GM12874 (cell line): ENCODE data around the gene CDC42.

Experiments
- TF ChIP-seq, protein P1 (sequence below): IDR thresholded peaks from 2 replicates; pipeline ENCODE4 v1.5.1; 2011; ENCODE audit warnings: low read depth, mild to moderate bottlenecking, control low read depth, low read length, moderate library complexity; ENCODE audit not compliant: insufficient read depth

CDC42 gene

DNA sequence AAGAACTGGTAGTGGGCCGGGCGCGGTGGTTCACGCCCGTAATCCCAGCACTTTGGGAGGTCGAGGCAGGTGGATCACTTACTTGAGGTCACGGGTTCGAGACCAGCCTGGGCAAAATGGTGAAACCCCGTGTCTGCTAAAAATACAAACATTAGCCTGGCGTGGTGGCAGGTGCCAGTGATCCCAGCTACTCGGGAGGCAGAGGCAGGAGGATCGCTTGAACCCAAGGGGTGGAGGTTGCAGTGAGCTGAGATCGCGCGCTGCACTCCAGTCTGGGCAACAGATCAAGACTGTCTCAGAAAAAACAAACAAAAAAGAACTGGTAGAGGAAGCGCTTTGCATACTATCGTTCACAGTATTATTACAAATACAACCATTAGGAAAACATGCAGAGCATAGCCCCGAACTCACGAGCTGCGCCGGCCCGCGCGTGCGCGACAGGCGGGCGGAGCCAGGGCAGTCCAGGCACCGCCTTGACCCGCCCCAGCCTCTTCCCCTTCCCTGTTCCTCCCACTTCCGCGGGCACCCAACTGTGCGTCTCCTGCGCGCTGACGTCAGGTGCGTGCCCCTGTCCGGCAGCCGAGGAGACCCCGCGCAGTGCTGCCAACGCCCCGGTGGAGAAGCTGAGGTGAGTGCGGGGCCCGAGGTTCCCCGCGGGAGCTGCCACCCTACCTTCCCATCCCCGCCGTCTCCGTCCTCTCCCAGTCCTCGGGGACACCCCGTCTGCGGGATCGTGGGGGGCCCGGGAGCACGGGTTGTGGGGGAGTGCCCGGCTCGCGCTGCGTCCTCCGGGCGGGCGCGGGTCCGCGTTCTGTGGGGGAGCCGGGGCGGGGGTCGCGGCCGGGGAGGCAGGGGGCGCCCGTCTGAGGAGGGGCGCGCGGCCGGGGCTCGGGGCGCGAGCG lies at the start of gene CDC42:
CDC42 (plus strand) TSS at position 595 of the 902 bp plus-strand sequence. CDS start 25,770 bp downstream, outside the sequence.
- TF ChIP-seq, protein P1, sequence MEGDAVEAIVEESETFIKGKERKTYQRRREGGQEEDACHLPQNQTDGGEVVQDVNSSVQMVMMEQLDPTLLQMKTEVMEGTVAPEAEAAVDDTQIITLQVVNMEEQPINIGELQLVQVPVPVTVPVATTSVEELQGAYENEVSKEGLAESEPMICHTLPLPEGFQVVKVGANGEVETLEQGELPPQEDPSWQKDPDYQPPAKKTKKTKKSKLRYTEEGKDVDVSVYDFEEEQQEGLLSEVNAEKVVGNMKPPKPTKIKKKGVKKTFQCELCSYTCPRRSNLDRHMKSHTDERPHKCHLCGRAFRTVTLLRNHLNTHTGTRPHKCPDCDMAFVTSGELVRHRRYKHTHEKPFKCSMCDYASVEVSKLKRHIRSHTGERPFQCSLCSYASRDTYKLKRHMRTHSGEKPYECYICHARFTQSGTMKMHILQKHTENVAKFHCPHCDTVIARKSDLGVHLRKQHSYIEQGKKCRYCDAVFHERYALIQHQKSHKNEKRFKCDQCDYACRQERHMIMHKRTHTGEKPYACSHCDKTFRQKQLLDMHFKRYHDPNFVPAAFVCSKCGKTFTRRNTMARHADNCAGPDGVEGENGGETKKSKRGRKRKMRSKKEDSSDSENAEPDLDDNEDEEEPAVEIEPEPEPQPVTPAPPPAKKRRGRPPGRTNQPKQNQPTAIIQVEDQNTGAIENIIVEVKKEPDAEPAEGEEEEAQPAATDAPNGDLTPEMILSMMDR, result no peak

DNA sequence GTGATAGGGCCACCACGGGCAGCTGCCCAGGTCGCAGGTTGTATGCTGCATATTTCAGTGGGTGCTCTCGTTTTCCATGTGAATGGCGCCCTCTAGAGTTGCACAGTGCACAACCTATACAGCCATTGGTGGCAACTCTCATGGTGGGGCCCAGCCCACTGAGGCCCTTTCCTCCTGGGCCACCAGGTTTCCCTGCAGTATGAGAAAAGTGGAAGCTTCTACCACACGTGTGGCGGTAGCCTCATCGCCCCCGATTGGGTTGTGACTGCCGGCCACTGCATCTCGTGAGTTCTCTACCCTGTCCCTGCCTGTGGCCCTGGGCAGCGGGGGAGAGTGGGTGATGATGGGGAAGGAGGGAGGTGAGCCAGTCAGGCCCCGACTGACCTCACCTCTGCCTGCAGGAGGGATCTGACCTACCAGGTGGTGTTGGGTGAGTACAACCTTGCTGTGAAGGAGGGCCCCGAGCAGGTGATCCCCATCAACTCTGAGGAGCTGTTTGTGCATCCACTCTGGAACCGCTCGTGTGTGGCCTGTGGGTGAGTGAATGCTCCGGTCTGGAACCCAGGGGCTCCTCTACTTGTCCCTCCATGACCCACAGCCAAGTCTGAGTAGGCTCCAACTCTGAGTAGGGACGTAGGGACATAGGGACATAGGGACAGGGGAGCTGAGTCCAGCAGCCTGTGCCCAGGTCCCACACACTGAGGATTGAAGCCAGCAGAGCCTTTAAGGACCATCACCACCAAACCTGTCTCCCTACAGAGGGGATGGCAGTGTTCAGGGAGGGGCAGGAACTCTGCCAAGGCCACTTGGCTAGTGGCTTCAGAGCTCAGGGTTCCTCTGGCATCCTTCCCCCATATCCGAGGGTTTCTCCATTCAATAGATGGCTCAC lies 47.0 kb upstream of the CDC42 start:
- TF ChIP-seq, protein P1, result 0 out of 2 replicates have a peak, but pooled peaks have one; percentile 25

DNA sequence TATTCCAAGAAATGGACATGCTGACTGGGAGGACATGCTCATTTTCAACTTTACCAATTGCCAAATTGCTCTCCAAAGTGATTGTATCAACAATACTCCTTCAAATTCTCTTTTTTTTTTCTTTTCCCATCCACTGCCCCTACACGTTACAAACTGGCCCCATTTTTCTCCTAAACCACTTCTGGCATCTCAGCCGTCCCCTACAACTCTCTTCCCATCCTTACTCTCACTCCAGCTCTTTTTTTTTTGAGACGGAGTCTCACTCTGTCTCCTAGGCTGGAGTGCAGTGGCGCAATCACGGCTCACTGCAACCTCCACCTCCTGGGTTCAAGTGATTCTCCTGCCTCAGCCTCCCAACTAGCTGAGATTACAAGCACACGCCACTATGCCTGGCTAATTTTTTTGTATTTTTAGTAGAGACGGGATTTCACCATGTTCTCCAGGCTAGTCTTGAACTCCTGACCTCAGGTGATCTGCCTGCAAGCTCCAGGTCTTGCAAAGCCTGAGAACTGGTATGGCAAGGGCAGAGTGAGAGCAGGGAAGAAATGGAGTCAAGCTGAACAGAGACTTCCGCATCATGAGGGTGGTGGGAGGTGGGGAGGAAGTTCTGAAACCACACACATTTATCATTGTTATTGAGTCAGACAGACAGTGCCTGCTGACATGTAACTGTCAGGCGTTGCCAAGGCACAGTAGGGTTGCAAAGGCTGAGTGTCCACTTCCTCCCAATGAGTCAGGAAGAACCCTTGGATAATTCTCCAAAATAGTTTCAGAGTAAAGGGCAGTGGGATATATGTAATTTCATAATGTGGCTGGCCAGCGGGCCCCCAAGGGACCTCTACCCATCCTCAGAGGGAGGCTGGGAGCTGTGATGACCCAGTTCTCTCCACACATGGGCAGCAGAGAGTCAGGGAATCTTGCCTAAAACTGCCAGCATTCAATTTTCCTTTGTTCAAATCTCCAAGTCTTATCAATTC lies 33.6 kb upstream of the CDC42 start:
- TF ChIP-seq, protein P1, result peak; percentile 51

DNA sequence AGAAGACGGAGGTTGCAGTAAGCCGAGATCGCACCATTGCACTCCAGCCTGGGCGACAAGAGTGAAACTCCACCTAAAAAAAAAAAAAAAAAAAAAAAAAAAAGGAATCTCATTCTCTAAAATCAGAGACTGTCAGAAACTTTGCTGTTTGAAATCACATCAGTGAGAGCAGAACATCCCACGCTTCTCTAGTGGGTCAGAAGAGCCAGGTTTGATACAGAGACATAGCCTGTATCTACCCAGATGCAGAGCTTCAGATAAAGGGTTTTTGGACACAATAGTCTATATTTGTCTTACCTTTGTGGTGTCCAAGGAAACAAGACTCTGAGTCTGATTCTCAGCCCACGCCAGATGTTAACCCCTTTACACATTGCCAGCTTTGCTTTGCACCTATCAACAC lies 31.4 kb upstream of the CDC42 start:
- TF ChIP-seq, protein P1, result no peak

DNA sequence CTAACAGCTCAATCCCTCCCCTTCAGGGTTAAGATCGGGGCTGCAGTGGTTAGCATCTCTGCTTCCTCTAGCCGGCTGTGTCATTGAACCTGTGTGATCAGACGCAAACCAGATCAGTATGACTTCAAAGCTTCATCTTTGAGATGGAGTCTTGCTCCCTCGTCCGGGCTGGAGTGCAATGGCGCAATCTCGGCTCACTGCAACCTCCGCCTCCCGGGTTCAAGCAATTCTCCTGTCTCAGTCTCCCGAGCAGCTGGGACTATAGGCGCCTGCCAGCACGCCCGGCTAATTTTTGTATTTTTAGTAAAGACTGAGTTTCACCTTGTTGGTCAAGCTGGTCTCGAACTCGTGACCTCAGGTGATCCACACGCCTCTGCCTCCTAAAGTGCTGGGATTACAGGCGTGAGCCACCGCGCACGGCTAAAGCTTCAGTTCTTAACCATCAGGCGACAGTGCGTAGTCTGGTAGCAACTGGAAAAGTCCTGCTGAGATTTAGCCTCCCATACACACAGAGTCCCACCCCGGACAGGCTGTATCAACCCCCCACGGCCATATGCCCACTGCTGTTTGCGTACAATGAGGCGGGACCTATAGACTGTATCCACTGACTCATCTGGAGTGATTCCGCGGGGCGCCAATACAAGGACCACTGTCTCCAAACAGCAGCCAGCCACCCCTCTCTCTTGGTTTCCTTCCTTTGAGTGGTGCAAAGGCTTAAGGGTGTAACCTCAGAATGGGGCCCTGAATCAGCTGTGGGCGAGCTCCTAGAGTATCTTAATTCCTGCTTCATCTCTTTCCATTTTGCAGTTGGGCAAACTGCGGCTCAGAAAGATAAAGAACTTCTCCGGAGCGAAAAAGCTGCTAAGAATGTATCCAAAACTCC lies 27.8 kb upstream of the CDC42 start:
- TF ChIP-seq, protein P1, result no peak

DNA sequence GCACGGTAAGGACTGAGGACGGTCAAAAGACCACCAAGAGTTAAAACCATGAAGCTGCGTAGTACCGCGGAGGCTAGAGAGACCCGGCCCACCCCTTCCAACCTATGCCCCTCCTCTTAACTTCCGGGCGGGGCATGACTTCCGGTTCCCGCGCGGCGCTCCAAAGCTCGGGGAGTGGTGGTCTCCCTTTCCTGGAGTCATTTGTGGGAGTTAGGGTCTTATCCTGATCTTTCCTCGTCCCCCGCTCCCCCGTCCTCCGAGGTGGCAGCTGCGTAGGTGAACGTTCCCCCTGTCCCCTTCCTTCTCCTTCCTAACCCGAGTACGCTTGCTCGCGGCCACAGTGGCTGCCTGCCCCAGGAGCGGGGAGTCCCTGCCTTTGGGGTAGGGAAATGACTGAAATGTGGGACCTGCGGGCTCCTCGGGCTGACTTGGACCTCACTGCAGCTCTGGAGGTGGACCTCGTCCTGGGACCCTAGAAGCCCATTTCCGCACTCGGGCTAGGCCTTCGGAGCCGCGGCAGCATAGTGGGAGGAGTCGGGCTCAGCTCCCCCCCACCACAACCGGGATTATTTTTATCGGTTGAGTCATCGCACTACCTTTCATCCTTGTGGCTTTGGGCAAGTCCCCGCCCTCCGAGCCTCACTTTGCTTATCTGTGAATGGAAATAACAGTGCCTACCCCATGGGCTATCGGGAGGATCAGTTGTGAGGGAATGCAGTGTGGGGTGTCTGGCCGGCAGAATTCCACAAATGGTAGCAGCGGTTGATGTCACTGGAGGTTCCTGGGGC lies 26.9 kb upstream of the CDC42 start:
- TF ChIP-seq, protein P1, result no peak
